Ammon's horn (tissue), 1 donor: ENCODE results near the gene TRIP4.

Experiments used
- DNase-seq: peaks from one replicate; pipeline ENCODE4 v3.0.0-alpha.2; 2016; ENCODE audit warnings: low spot score

Gene TRIP4

DNA sequence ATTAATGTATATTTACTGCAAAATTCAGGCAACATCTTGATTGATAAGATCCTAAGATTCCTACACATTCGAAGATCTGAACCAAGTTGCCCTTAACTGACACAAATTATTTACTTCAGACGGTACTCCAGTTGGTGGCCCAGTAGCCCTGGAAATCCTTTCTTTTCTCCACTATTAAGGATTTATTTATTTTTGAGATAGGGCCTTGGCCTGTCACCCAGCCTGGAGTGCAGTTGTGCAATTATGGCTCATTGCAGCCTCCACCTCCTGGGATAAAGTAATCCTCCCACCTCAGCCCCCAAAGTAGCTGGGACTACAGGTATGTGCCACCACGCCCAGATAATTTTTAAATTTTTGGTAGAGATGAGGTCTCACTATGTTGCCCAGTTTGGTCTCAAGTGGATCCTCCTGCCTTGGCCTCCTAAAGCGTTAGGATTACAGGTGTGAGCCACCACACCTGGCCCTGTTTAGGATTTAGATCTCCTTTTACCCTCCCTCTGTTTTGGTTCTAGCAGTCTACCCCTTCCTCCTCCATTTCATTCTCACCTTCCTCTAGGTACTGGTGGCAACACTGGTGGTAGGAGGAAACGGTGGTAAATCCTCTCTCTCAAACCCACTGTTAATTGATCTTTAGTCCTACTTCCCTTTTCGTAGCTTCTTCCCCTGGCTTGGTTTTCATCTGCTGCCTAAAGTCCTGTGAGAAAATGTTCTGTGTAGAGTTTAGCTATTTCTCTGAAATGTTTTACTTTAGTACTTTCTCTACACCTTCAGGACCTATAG is 60.1 kb downstream of the TRIP4 start:
- no peak for DNase-seq

DNA sequence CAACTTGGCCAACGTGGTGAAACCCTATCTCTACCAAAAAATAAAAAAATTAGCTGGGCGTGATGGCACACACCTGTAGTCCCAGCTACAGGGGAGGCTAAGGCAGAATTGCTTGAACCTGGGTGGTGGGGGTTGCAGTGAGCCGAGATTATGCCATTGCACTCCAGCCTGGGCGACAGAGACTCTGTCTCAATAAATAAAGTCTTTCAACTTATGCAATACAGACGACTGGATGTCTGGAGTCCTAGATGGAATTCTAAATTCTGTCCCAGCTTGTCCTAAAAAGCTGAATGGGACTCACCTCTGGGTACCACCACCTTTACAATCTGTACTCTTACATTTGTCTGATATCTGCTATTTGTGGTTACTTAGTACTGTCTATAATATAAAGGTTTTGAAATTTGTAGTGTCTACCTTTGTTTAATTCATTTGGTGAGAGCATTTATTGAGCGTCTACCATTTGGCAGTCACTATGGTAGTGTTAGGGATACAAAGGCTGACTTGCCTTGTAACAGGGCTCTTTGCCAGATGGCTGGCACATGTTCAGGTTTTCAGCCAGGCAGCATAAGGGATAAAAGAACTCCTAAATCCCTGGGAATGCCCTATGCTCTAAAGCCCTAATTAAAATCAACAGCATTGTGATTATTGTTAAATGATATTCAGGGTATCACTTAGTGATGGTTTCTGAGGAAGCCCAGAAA is 65.5 kb downstream of the TRIP4 start:
- peak; percentile 80 for DNase-seq

DNA sequence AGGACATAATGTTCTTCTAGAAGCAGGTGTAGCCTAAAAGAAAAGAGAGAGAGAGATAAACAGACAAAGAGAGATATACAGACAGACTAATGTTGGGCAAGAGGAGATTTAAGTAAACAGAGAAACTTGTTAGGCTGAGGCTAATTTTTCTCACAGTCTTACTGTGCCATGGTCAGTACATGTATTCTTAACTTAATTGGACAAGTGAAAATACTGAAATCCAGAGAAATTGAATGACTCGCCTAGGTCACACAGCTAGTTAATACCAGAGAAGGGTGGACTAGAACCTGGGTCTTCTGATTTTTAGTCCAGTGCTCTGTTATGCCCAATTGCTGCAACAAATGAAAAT is 66.0 kb downstream of the TRIP4 start:
- no peak for DNase-seq

DNA sequence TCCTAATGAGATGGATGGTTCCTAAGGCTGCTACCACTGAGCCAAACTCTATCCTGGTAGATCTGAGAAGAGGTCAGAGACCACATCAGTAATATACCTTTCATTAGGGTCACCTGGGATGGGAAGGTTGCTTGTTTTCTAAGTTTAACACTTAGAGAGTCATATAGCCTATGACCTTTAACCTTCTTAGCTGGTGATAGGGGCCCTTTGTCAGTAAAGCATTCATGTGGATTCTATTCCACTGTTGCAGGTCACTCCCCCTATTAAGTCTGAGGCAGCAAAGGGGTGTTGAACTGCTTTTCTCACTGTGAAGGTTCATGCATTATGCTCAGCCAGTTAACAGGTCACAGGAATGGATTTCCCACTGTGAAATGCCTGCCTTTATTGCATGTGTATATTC is 66.6 kb downstream of the TRIP4 start:
- DNase-seq, result no peak

DNA sequence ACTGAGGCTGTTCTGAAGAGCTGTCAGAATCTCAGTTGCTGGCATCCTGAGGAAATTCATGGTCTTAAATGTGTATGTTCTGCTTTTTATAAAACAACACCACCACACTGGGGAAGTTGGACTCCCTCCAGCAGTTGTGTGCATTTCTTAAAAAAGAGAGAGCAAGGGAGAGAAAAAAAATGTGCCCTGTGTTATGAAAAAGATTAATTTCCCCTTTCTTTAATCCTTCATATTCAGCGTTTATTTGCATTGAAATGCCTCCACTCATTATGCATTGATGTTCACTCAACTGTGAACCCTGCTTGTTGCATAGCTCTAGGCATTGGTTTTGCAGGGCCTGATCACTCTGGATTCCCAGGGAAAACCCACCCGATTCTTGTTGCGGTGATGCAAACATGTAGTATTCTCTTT is 68.3 kb downstream of the TRIP4 start:
- peak; percentile 51 for DNase-seq

DNA sequence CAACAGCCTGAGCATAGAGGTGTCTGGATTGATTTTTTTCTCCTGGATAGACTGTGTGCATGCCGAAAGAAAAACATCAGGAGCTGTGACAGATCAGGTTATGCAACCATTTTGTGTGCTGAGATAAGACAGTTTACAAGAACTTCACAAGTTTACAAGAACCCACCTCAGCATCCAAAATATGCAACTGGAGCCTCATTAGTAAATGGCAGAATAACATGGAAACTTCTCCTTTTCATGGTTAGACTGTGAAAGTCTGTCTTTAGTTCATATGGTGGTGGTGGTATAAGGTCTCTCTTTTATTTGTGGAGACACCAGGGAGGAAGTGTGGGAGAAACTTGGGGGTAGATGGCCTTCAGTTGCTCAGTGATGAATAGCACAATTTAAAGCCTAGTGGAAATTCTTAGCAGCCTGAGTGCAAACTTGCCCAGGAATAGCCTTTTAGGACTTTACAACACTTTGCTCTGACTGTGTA is 69.0 kb downstream of the TRIP4 start:
- DNase-seq, result no peak

DNA sequence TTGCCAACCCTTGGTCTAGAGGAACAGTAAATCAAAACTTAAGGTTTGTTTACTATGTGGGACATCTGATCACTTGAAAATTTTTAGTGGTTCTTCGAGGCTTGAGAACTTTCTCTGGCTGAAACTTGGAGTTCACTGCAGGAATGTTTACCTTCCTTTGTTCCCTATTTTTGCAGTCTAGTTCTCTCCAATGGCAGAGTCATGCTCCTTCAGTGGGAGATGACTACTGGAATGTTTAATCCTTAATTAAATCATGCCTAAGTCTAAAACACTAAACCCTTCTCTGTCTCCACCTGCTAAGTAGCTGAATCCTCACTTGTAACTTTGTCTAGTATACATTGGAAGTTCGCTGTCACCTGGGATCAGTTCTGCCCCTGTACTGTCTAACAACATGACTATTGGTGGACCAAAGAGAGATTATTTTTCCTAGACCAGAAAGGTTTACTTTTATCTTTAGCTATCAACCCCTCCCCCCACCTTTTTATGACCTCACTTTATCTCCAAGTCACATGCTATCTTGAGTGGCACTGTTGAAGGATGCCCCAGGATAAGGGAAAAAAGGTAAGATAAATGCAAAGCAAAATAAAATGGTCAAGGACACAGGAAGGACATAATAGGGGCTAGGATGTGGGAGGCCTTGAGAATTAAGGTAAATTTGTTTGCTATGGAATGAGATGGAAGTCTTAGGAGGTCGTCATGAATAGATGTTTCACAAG is 71.6 kb downstream of the TRIP4 start:
- no peak for DNase-seq

DNA sequence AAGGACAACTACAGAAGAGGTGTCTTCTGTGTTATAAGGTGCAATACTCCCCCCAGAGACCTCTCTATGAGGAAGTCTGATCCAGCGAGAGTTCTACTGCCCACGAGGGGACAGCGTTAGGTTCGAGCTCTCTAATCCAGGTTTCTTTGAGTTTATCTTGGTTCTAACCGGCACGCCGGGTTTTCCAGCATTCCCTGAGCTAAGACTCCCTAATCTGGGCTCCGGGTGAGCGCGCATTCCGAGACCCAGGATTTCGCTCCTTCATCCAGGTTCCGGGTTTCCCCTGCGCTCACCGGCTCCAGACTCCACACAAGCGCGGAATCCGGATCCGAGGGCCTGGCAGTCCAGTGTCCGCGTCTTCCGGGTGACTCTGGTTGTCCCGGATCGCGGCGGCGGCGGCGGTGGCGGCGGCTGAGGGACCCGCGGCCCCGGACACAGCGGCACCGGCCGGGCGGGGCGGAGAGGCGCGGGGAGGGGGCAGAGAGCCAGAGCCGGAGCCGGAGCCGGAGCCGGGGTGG is 72.6 kb downstream of the TRIP4 start, which contains the start of gene ZNF609:
Gene ZNF609, plus strand, starts transcription at position 373 of the 518 bp plus-strand sequence. CDS start 38,842 bp downstream, outside the sequence.
- peak; percentile 88 for DNase-seq

DNA sequence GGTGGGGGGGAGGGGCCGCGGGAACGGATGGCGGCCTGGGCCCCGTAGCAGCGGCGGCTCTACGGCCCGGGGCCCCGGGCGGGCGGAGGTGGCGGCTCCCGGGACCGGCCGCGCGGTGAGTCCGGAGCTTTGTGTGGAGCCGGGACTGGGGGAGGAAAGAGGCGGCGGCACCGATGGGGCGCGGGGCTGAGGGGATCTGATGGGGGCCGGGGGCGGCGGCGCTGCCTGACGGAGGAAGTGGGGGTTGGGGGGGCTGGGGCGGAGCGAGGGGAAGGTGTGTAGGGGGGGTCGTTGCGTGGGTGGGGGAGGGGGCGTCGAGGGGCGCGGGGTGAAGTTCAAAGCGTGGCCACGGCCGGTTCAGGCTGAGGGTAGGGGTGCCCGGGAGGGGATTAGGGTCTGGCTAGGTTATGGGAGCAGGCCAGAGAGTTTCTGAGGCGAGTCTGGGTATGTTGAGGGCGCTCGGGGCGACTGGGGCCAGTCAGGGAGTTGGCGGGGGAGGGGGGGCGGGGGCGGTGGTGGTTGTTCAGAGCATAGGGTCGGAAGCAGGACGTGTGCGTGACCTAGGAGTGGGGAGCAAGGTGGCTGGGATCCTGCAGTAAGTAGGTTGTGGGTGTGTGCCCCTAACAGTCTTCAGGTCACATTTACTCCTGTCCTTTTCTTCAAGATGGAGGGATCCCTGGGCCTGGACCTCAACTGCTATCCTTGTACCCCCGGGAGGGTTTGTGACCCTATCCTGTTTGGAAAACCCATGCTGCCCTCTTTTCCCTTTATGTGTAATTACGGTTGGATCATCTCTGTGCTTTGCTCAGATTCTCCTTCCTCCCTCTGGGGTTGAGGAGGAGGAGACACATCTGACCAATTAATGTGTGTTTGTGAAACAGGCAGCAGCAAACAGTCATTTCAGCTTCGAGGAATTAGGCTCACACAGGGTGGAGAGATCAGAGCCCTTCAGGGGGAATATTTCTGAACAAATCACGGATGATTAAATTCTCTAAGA is 73.4 kb downstream of the TRIP4 start:
- DNase-seq, result peak; percentile 84

DNA sequence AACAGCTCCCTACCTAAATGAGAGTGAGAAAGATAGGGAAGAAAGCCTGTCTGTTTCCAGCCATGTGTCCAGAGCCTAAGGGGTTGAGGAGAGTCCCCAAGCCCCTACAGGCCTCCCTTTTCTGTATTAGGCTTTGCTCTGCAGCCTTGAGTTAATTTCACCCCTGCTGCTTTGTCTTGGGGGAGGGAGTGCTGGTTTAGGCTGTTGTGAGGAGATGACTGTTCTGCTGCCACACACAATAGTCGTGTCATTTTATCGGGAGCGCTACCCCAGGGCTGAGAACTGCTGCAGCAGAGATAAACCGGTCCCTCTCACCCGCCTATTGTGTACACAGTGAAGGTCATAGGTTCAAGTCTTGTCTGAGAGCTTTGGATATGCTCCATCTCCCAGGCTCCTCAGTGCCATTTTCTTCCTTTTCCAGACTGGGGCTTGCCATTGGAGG is 74.1 kb downstream of the TRIP4 start:
- peak; percentile 52 for DNase-seq

DNA sequence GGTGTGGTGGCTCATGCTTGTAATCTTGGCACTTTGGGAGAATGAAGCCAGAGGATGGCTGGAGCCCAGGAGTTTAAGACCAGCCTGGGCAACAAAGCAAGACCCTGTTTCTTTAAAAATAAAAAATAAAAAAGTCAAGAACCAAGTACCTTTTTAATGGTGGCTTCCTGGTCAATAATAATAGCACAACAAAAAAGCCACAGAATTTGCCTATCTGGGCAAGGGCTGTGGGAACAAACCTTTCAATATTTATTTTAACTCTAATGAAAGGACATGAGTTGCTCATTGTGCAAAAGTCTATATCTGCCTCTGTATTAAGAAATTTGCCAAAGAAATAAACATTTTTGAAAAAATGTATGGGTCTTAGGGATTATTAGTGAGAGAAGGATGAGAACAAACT is 74.9 kb downstream of the TRIP4 start:
- DNase-seq, result no peak

DNA sequence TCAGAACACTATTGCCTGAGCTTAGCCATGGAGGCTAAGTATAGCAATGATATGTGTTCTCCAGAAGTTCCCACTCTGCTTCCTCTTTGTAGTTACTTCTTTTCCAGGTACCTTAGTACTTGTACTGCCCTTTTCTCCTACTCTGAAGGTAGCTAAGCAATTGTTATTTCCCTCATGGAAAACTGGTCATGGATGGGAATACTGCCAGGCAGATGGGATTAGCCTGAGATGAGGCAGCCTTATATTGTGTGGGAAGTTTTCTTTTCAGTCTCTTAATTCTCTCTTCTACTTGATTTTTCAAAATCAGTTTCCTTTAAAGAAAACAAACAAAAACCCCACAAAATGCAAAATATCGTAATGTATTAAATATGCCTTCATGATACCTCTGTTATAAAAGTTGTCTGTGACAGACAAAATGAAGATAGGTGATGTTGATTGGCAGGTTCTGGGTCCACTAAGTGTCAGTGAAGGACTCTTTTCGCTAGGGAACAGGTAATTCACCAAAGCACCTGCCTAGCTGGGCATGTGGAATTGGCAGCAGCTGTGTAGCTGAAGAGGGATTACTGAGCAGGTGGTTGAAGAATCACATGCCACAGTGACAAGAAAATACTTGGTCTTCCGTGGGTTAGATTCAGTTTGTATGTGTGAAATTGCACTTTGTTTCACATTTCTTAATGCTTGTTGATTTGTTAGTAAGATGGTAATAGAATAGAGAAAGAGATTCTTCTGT is 76.8 kb downstream of the TRIP4 start:
- DNase-seq, result no peak

DNA sequence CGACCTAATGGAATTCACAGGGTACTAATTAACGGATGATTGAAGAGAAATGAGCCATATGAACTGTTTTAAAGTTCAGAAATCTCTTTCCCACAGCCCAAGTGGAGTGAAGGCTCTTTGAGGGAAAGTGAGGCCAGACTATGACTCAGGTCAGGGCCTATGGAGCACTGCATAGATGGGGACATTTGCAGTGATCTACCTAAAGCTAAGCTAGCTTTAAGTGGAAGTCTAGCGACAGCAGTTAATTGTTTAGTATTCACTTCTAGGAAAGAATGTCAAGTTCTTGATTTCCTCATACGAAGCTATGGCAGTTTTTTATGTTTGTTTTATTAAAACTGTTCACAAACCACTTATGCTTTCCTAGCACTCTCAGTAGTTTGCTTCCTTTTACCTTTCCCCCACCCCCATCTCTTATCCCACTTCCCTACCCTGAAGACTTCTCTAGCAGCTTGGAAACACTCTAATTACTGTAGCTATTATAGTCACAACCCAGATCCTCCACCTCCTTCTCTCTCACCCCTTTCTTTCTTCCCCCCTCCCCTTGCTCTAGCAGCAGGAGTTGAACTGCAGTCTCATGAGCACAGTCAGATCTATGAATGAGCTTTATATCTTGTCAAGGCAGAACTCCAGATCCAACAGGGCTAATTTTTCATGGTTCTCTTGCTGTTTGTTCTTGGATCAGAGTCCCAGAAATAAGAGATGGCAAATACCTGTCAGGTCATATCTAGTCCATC is 78.9 kb downstream of the TRIP4 start:
- DNase-seq, result no peak

DNA sequence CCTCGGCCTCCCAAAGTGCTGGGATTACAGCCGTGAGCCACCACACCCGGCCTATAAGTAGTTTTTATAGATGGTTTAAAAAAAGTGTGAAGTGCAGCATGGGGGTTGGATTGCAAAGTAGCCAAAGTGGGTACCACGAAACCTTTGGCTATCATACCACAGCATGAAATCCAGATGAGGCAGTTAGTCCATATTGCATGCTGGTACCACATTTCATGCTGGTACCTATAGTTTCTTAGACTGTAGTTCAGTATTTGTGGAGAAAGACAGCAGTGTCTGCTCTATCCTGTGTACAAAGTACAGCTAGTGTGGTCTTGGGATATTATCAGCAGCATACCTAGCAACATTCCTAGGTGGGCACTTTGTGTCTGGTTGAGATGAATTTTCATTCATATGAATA is 84.5 kb downstream of the TRIP4 start:
- no peak for DNase-seq

DNA sequence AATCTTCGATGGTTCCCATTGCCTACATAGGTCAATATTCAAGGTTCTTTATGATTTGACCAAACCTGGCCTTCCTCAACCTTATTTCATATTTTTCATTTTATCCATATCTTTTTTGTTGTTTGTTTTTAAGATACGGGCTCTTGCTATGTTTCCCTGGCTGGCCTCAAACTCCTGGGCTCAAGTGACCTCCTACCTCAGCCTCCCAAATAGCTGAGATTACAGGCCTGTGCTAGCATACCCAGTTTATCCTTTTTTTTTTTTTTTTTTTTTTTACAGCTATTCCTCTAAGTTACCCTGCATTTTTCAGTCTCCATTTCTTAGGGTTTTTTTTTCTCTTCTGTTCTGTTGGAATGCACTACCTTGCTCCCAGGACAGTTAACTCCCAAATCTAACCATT is 87.2 kb downstream of the TRIP4 start:
- no peak for DNase-seq

DNA sequence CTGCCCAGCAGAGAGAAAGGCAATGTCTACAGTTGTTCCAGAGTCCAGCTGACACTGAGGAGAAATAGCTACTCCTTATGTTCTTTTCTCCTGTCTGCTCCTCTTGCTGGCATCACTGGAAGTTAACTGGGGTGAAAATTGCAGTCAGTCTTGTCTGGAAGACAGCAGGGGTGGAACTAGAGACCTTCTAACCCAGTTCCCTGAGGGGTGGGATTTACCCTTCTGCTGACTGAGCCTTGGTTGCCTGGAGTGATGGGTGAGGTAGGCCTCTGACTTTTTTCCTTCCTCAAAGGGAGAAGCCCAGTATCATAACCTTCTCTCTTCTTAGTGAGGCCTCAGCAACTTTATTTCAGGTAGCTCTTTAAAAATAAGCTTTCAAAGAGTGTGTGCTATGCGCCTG is 88.9 kb downstream of the TRIP4 start:
- DNase-seq, result no peak

DNA sequence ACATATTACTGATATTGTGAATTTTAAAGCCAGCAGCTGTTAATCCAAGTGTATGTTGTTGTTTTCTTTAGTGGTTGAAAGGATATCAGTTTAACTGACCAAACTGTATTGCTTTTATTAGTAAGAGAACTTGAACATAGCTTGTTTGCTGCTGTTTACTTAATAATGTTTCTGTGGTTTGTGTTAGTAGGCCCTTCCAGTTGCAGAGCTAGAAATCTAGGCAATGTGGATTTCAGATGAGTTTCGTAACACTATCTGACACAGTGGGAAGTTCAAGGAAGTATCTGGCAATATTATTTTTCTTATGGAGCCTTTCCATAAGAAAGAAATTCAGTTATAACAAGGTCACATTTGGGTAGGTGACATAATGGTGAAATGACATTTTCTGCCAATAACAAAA is 91.2 kb downstream of the TRIP4 start:
- DNase-seq, result no peak

DNA sequence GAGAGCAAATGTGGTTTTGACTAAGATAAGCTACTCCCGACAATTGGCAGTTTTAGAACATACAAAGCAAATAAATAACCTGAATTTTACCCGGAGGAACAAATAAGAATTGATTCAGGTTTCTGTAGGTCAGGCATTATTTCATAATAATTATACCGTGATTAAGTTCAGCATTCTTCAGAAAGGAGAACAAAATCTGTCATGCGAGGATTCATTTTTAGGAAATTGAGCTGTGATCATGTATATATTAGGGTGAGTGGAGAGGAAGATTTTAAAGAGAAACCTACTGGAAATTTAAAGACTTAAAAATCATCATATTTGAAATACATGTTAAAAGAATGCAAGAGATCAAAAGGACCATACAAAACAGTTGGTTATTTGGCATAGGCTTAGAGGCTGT is 93.3 kb downstream of the TRIP4 start:
- no peak for DNase-seq

DNA sequence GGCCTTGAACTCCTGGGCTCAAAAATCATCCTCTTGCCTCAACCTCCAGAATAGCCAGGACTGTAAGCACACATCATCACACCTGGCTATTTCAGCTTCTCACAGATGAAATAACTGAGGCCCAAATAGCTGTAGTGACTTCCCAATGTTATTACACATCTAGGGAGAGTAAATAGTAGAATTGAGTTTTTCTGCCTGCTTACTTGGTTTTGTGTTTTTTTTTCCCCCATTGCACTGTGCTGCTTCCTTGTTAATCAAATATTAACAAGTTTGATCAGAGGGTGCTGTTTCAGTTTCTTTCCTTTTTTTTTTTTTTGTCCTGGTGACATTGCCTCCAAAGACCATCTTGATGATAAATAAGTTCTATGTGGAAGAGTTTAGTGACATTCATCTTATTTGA is 96.1 kb downstream of the TRIP4 start:
- no peak for DNase-seq

DNA sequence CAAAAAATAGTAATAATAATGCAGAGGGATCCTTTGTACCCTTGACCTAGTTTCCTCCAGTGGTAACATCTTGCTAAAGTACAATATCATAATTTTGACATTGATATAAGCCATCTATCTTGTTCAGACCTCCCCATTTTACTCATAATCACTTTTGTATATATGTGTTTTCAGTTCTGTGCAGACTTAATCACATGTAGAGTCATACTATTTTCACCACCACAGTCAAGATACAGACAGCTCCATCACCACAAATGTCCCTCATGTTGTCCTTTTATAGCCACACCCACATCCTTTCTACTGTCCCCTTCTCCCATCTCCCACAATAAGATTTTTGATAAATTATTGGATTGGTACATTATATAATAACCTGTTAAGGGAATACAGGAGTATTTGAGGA is 98.2 kb downstream of the TRIP4 start:
- DNase-seq, result no peak
